ENCODE measurements around the gene TRAF3IP1. TPM values are rescaled to one million over a fixed set of nuclear protein-coding genes. Genes with fewer than 3 reads are reported as not detected.
A peak's percentile ranks its signal among the peaks of the same experiment; 100 is the strongest.

Gene TRAF3IP1
- total RNA-seq, 1 donor from 2014 or later, result 21.7 TPM

- DNase-seq (no peak), ATAC-seq (no peak)
- Histone ChIP-seq H3K4me1 (peaks cover 13% of the 10 kb centered on the region), H3K4me3 (no peak overlapping the region), H3K36me3 (no peaks in the 10 kb centered on the region), H3K27ac (no peak overlapping the region), H3K27me3 (ENCODE audit: low read depth) (no peaks in the 10 kb centered on the region), H3K9me3 (no peaks in the 10 kb centered on the region)
- TF ChIP-seq, protein P1, sequence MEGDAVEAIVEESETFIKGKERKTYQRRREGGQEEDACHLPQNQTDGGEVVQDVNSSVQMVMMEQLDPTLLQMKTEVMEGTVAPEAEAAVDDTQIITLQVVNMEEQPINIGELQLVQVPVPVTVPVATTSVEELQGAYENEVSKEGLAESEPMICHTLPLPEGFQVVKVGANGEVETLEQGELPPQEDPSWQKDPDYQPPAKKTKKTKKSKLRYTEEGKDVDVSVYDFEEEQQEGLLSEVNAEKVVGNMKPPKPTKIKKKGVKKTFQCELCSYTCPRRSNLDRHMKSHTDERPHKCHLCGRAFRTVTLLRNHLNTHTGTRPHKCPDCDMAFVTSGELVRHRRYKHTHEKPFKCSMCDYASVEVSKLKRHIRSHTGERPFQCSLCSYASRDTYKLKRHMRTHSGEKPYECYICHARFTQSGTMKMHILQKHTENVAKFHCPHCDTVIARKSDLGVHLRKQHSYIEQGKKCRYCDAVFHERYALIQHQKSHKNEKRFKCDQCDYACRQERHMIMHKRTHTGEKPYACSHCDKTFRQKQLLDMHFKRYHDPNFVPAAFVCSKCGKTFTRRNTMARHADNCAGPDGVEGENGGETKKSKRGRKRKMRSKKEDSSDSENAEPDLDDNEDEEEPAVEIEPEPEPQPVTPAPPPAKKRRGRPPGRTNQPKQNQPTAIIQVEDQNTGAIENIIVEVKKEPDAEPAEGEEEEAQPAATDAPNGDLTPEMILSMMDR (IDR thresholded peaks at IDR 0.05), result no peak
- intact Hi-C loops (cut with DNase I), result no loop called here
Measured at GRCh38 chr2:238422940-238423339, 102.6 kb downstream of the TRAF3IP1 start.

- no peak for ATAC-seq
- Histone ChIP-seq H3K4me1 (peaks cover 21% of the 10 kb centered on the region), H3K27ac (no peak overlapping the region), H3K27me3 (ENCODE audit: low read depth) (no peaks in the 10 kb centered on the region), H3K9me3 (no peaks in the 10 kb centered on the region), H3K4me3 (no peak overlapping the region), H3K36me3 (no peaks in the 10 kb centered on the region)
- DNase-seq, result no peak
- TF ChIP-seq, protein P1 (IDR thresholded peaks at IDR 0.05), result no peak
- intact Hi-C loops (cut with DNase I), result no loop called here
Measured at GRCh38 chr2:238423561-238424312, 103.4 kb downstream of the TRAF3IP1 start.

GRCh38 chr2:238424313-238424700, 104.0 kb downstream of the TRAF3IP1 start:
- intact Hi-C loops (cut with DNase I), result no loop called here
- ATAC-seq, result no peak
- H3K4me3 ChIP-seq, result no peak overlapping the region
- no peaks in the 10 kb centered on the region for H3K36me3 ChIP-seq
- TF ChIP-seq, protein P1 (IDR thresholded peaks at IDR 0.05), result no peak
- no peaks in the 10 kb centered on the region for H3K27me3 ChIP-seq (ENCODE audit: low read depth)
- no peaks in the 10 kb centered on the region for H3K9me3 ChIP-seq
- H3K4me1 ChIP-seq, result peaks cover 27% of the 10 kb centered on the region
- H3K27ac ChIP-seq, result no peak overlapping the region
- no peak for DNase-seq

DNA sequence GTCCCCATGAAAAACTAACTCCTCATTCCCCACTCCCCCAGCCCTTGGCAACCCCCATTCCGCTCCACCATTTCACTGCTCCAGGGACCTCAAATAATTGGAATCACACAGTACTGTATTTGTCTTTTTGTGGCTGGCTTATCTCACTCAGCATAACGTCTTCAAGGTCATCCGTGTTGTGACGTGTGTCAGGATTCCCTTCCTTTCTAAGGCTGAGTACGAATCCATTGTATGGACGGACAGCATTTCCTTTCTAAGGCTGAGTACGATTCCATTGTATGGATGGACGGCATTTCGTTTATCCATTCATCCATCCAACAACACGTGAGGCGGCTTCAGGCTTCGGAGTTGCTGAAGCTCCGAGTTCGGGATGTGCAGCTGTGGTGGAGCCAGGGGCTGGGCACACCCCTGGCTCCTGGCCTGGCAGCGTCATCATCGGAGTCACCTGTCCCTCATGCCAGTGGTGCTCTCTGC, 105.2 kb downstream of the TRAF3IP1 start:
- no peaks in the 10 kb centered on the region for H3K27me3 ChIP-seq (ENCODE audit: low read depth)
- no peaks in the 10 kb centered on the region for H3K36me3 ChIP-seq
- H3K9me3 ChIP-seq, result no peaks in the 10 kb centered on the region
- H3K4me3 ChIP-seq, result peak overlapping the region; percentile 92
- TF ChIP-seq, protein P1 (IDR thresholded peaks at IDR 0.05), result no peak
- H3K27ac ChIP-seq, result peak overlapping the region; percentile 93
- DNase-seq, result no peak
- intact Hi-C loops (cut with DNase I), result no loop called here
- no peak for ATAC-seq
- H3K4me1 ChIP-seq, result peaks cover 27% of the 10 kb centered on the region

DNA sequence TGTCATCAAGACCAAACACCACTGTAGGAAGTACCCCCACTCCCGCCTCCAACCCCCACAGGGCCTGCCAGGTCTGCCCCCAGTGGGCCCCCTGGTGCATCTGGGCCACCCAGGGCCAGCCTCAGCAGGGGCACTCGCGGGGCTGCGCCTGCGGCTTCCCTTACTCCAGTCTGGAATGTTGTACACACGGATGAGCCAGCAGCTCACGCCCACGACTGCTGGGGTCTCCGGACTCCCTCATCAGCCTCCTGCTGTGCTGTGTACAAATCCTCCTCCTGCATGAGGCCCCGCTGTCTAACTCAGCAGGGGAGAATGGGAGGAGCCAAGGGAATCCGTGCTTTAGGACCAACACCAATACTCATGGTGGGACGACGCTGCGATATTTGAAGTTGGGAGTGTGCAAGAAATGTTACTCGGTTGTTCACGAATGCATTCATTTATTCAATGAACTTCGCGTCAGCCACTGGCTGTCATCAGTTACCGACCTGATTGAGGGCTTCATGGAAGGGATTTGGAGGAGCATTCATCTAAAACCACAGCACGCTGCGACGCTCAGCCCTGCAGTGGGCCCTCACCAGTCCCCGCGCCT, 105.8 kb downstream of the TRAF3IP1 start:
- TF ChIP-seq, protein P1 (IDR thresholded peaks at IDR 0.05), result no peak
- no peaks in the 10 kb centered on the region for H3K36me3 ChIP-seq
- H3K9me3 ChIP-seq, result no peaks in the 10 kb centered on the region
- intact Hi-C loops (cut with DNase I), result no loop called here
- DNase-seq, result no peak
- peaks cover 27% of the 10 kb centered on the region for H3K4me1 ChIP-seq
- H3K4me3 ChIP-seq, result peak overlapping the region; percentile 92
- no peaks in the 10 kb centered on the region for H3K27me3 ChIP-seq (ENCODE audit: low read depth)
- ATAC-seq, result peak; percentile 6 to 31
- H3K27ac ChIP-seq, result peak overlapping the region; percentile 93
